HL-60 (cell line): ENCODE results near the gene KDM8.

ENCODE experiments used
- GABPA ChIP-seq: IDR thresholded peaks from 2 replicates; pipeline ENCODE4 v1.6.1; 2012; ENCODE audit warnings: low read depth
- TF ChIP-seq, protein P1 (sequence below): IDR thresholded peaks from one replicate; pipeline ENCODE4 v1.5.1; 2011; ENCODE audit warnings: low read length, control low read depth, inconsistent platforms; ENCODE audit not compliant: insufficient read depth

DNA sequence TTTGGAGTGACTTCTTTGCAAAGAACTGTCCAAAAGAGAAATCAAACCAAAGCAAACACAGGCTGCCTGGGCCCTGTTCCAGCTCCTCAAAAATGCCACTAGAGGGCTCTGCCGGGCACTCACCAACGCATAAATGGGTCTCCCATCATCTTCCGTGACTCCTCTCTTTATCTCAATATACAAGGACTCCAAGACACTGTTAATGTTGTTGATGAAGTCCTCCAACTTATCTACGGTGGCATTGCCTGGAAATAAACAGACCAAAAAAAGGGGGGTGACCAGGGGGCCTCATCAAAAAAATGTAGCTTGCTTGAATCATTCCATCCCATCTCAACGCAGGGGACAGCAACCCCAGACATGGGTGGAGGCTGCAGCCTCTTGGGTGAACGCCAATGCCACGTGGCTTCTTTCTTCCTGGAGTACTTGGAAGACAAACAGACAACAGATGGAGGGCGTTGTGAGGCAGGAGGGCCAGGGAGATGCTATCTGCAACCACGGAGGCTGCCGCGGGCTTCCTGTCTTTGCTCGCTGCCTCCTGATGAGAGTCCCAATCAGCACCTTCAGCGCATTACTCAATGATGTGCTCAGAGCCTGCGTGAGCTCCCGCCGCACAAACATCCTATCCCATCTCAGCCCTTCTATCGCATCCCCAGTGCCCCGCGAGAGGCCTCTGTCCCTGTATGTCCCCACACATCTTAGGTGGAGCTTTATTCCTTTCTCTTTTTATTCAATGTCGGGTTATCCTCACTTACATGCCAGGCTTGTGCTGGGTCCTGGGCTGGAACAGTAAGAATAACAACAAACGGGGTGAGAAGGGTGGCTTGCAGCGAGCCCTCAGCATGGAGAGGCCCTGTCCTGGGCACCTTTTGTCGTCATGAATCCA is 32.0 kb downstream of the KDM8 start:
- TF ChIP-seq, protein P1, sequence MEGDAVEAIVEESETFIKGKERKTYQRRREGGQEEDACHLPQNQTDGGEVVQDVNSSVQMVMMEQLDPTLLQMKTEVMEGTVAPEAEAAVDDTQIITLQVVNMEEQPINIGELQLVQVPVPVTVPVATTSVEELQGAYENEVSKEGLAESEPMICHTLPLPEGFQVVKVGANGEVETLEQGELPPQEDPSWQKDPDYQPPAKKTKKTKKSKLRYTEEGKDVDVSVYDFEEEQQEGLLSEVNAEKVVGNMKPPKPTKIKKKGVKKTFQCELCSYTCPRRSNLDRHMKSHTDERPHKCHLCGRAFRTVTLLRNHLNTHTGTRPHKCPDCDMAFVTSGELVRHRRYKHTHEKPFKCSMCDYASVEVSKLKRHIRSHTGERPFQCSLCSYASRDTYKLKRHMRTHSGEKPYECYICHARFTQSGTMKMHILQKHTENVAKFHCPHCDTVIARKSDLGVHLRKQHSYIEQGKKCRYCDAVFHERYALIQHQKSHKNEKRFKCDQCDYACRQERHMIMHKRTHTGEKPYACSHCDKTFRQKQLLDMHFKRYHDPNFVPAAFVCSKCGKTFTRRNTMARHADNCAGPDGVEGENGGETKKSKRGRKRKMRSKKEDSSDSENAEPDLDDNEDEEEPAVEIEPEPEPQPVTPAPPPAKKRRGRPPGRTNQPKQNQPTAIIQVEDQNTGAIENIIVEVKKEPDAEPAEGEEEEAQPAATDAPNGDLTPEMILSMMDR = peak; percentile 72
- no peak for TF ChIP-seq GABPA
